Forelimb muscle (tissue), 1 donor: Measurements from ENCODE around the gene MAP4K3. TPM values are rescaled to one million over a fixed set of nuclear protein-coding genes. Genes with fewer than 3 reads are reported as not detected.

Experiments used
- polyA plus RNA-seq: library from polyadenylated mRNA; unstranded; fragments of 120-200 nt; gene quantifications from one replicate; pipeline ENCODE4 v1.2.1, GENCODE V29; 2013; ENCODE audit not compliant: insufficient read length

MAP4K3 gene
- polyA plus RNA-seq, 1 donor = 36.2 TPM

Other genes starting within 250 kb of the MAP4K3 start
- gene CDKL4, start 193.3 kb downstream of the MAP4K3 start, polyA plus RNA-seq = not detected
- 16.3 TPM for gene TMEM178A, start 228.6 kb upstream of the MAP4K3 start, polyA plus RNA-seq